NCI-H2081 treated with DMSO at 0.1 percent for 48 hours (cell line): ENCODE results near the gene UFM1.
"Not testable (repeated sequence)": the region's sequence is repeated elsewhere in the genome, so short reads cannot be mapped to it uniquely, and the experiment has no call there.

Experiments used
- DNase-seq: peaks from one replicate; lab custom pipeline; 2025; lab: John Stamatoyannopoulos, UW

The UFM1 gene

GRCh38 chr13:38349390-38350113, at the start of gene UFM1:
Gene UFM1 (plus strand): TSS chr13:38349851. CDS start chr13:38349920, 69 bp downstream.
- DNase-seq = peak; percentile 72

- DNase-seq = no peak
Observed at GRCh38 chr13:38301236-38301635, 48.4 kb upstream of the UFM1 start.

GRCh38 chr13:38303816-38304320, 45.8 kb upstream of the UFM1 start:
- no peak for DNase-seq

- DNase-seq = no peak
Observed at GRCh38 chr13:38308736-38309135, 40.9 kb upstream of the UFM1 start.

- no peak for DNase-seq
Observed at GRCh38 chr13:38309397-38309796, 40.3 kb upstream of the UFM1 start.

- DNase-seq = not testable (repeated sequence)
Observed at GRCh38 chr13:38311175-38311574, 38.5 kb upstream of the UFM1 start.

- no peak for DNase-seq
Observed at GRCh38 chr13:38316129-38316528, 33.5 kb upstream of the UFM1 start.

- DNase-seq = no peak
Observed at GRCh38 chr13:38321654-38322053, 28.0 kb upstream of the UFM1 start.

GRCh38 chr13:38325426-38325825, 24.2 kb upstream of the UFM1 start:
- DNase-seq = no peak

- DNase-seq = no peak
Observed at GRCh38 chr13:38328699-38329098, 21.0 kb upstream of the UFM1 start.

- DNase-seq = no peak
Observed at GRCh38 chr13:38334845-38335244, 14.8 kb upstream of the UFM1 start.

GRCh38 chr13:38338089-38338488, 11.6 kb upstream of the UFM1 start:
- DNase-seq = no peak

- DNase-seq = no peak
Observed at GRCh38 chr13:38340624-38341023, 9.0 kb upstream of the UFM1 start.

GRCh38 chr13:38341149-38341692, 8.4 kb upstream of the UFM1 start:
- no peak for DNase-seq

- no peak for DNase-seq
Observed at GRCh38 chr13:38346764-38347163, 2.9 kb upstream of the UFM1 start.

GRCh38 chr13:38348861-38349389, 726 bp upstream of the UFM1 start:
- no peak for DNase-seq

- no peak for DNase-seq
Observed at GRCh38 chr13:38350114-38350617, 515 bp downstream of the UFM1 start.

GRCh38 chr13:38355595-38356119, 6.0 kb downstream of the UFM1 start:
- no peak for DNase-seq

- DNase-seq = no peak
Observed at GRCh38 chr13:38358684-38359083, 9.0 kb downstream of the UFM1 start.

GRCh38 chr13:38361542-38362262, 12.1 kb downstream of the UFM1 start:
- DNase-seq = no peak

GRCh38 chr13:38363219-38363618, 13.6 kb downstream of the UFM1 start:
- no peak for DNase-seq

GRCh38 chr13:38363746-38364145, 14.1 kb downstream of the UFM1 start:
- DNase-seq = not testable (repeated sequence)
